Esophagus muscularis mucosa (tissue), 4 donors: ENCODE results near the gene CNOT9.

Experiments used
- EP300 ChIP-seq: sonication (generic); formaldehyde crosslinking; IDR thresholded peaks from one replicate; pipeline ENCODE4 v1.6.1; 2017; ENCODE audit warnings: antibody characterized with exemption
- POLR2A ChIP-seq: fragments of 450-650 bp; IDR thresholded peaks from one replicate; pipeline ENCODE4 v1.6.1; 2017; ENCODE audit warnings: antibody characterized with exemption, moderate library complexity, mild to moderate bottlenecking, low read depth
- TF ChIP-seq, protein P1 (sequence below), 3 experiments: fragments of 200-600 bp in 2 of 3; fragments of 450-650 bp in 1 of 3; sonication (generic) in 2 of 3; IDR thresholded peaks; one replicate each; pipeline ENCODE4 v1.5.1; 2017 to 2019; ENCODE audit warnings: antibody characterized with exemption in 3 of 3, mild to moderate bottlenecking in 2 of 3, moderate library complexity in 1 of 3

DNA sequence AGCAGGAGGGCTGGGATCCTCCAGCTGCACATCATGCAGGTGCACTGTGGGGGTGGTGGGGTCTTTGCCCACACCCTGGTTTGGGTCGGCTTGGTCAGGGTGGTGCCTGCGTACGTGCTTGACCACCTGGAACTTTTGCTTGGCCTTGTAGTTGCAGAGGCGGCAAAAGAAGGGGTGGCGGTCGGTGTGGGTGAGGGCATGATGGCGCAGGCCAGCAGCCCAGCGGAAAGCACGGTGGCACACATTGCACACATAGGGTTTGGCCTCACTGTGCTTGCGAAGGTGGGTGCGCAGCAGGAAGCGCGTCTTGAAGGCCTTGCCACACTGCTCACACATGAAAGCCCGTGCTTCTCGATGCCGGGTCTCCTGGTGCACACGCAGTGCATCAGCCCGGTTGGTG, 69.7 kb downstream of the CNOT9 start:
- TF ChIP-seq POLR2A (no peak), EP300 (no peak)
- TF ChIP-seq, protein P1, sequence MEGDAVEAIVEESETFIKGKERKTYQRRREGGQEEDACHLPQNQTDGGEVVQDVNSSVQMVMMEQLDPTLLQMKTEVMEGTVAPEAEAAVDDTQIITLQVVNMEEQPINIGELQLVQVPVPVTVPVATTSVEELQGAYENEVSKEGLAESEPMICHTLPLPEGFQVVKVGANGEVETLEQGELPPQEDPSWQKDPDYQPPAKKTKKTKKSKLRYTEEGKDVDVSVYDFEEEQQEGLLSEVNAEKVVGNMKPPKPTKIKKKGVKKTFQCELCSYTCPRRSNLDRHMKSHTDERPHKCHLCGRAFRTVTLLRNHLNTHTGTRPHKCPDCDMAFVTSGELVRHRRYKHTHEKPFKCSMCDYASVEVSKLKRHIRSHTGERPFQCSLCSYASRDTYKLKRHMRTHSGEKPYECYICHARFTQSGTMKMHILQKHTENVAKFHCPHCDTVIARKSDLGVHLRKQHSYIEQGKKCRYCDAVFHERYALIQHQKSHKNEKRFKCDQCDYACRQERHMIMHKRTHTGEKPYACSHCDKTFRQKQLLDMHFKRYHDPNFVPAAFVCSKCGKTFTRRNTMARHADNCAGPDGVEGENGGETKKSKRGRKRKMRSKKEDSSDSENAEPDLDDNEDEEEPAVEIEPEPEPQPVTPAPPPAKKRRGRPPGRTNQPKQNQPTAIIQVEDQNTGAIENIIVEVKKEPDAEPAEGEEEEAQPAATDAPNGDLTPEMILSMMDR (IDR thresholded peaks at IDR 0.05) = no peak
